Neural progenitor cell (in vitro differentiated cells): ENCODE data around the gene UTP11.

ENCODE experiments used
- EZH2 ChIP-seq: fragments of 200-600 bp; sonication (generic); IDR thresholded peaks from 2 replicates; pipeline ENCODE4 v1.6.1; 2017; ENCODE audit warnings: antibody characterized with exemption, mild to moderate bottlenecking, moderate library complexity
- TF ChIP-seq, protein P1 (sequence below): fragments of 200-600 bp; sonication (generic); IDR thresholded peaks from 2 replicates; pipeline ENCODE4 v1.5.1; 2017; ENCODE audit warnings: antibody characterized with exemption, mild to moderate bottlenecking

DNA sequence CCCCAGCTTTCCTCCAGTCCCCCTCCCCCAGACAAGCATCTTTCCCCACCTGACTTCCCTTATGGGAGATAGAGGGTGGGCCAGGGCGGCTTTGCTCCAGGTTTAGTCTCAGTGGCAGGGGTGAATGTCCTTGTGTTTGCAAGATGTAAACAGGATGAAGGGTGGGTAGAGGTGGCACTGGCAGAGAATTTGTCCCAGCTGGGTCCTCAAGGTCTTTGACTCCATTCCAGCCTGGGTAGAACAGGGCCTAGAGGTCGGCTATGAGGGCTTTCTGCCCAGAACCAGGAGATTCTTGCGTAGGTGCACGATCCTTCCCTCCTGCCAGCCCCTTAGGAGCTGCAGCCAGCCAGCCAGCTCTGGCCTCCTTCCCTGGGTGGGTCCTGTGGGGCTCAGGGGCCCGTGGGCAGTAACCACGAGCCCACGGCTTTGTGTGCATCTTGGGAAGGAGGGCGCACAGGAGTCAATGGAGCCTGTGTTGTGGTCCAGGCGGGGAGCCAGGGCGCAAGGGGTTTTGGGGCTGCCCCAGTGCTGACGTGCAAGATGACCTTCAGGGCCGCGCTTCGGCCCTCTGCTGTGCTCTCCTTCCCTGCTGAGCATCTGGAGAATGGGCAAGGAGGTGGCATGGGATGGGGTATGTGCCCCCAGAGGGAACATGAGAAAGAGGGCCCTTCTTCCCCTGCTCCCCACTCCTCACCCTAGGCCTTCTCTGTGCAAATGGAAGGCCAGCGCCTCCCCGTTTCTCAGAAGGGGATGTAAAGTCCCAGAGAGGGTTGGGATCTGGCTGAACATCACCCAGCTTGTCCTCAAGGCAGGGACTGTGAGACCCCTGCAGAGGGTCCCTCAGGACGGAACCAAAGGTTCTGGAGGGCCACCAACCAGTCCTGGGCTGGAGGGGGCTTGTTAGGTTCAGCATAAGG lies 18.3 kb downstream of the UTP11 start:
- no peak for TF ChIP-seq EZH2
- TF ChIP-seq, protein P1, sequence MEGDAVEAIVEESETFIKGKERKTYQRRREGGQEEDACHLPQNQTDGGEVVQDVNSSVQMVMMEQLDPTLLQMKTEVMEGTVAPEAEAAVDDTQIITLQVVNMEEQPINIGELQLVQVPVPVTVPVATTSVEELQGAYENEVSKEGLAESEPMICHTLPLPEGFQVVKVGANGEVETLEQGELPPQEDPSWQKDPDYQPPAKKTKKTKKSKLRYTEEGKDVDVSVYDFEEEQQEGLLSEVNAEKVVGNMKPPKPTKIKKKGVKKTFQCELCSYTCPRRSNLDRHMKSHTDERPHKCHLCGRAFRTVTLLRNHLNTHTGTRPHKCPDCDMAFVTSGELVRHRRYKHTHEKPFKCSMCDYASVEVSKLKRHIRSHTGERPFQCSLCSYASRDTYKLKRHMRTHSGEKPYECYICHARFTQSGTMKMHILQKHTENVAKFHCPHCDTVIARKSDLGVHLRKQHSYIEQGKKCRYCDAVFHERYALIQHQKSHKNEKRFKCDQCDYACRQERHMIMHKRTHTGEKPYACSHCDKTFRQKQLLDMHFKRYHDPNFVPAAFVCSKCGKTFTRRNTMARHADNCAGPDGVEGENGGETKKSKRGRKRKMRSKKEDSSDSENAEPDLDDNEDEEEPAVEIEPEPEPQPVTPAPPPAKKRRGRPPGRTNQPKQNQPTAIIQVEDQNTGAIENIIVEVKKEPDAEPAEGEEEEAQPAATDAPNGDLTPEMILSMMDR: no peak
